ENCODE measurements around the gene TMEM145.
A peak's percentile ranks its signal among the peaks of the same experiment; 100 is the strongest.

TMEM145 gene

GRCh38 chr19:42322305-42322704 is 9.2 kb downstream of the TMEM145 start:
- TF ChIP-seq CTCF (IDR thresholded peaks at IDR 0.05; ENCODE audit: insufficient read depth, low read length, missing control alignments), result no peak
- H3K4me3 ChIP-seq (ENCODE audit: low read depth, low read length), result no peak overlapping the region
- DNase-seq (ENCODE audit: low read depth, low spot score), result no peak
- ChIA-PET CTCF (interaction anchor here (1.0 to 4.4 kb wide), 8 partner anchors 8 to 213 kb away, joined by 3 to 53 read pairs (median 4); no protein-coding TSS in a partner anchor), POLR2A (no interaction called here)

GRCh38 chr19:42323473-42323851 is 10.4 kb downstream of the TMEM145 start:
- no peak for TF ChIP-seq CTCF (IDR thresholded peaks at IDR 0.05; ENCODE audit: insufficient read depth, low read length, missing control alignments)
- POLR2A ChIA-PET, result no interaction called here
- H3K4me3 ChIP-seq (ENCODE audit: low read depth, low read length), result no peak overlapping the region

GRCh38 chr19:42323852-42324654 is 10.9 kb downstream of the TMEM145 start:
- H3K4me3 ChIP-seq (ENCODE audit: low read depth, low read length), result no peak overlapping the region

More at GRCh38 chr19:42323473-42323851, 10.4 kb downstream of the TMEM145 start:
- CTCF ChIA-PET, result interaction anchor here (0.8 to 4.4 kb wide), 8 partner anchors 10 to 215 kb away, joined by 3 to 53 read pairs (median 6); no protein-coding TSS in a partner anchor
- no peak for DNase-seq (ENCODE audit: low read depth, low spot score)

GRCh38 chr19:42324655-42325307 is 11.7 kb downstream of the TMEM145 start:
- TF ChIP-seq CTCF (IDR thresholded peaks at IDR 0.05; ENCODE audit: insufficient read depth, low read length, missing control alignments), result no peak
- POLR2A ChIA-PET, result no interaction called here
- DNase-seq (ENCODE audit: low read depth, low spot score), result no peak
- CTCF ChIA-PET, result interaction anchor here (1.0 to 4.4 kb wide), 2 partner anchors 11 to 79 kb away, joined by 3 to 53 read pairs; no protein-coding TSS in a partner anchor
- peak overlapping the region; percentile 8; the same call in 1 of the 2 replicates for H3K4me3 ChIP-seq (ENCODE audit: low read depth, low read length)

More at GRCh38 chr19:42323852-42324654, 10.9 kb downstream of the TMEM145 start:
- CTCF ChIA-PET, result interaction anchor here (0.8 to 4.4 kb wide), 7 partner anchors 10 to 215 kb away, joined by 3 to 53 read pairs (median 6); no protein-coding TSS in a partner anchor
- TF ChIP-seq CTCF (IDR thresholded peaks at IDR 0.05; ENCODE audit: insufficient read depth, low read length, missing control alignments), result peak; percentile 3
- no peak for DNase-seq (ENCODE audit: low read depth, low spot score)
- POLR2A ChIA-PET, result no interaction called here

- peak; percentile 83 for TF ChIP-seq CTCF (IDR thresholded peaks at IDR 0.05; ENCODE audit: insufficient read depth, low read length, missing control alignments)
- peak; percentile 91 for DNase-seq (ENCODE audit: low read depth, low spot score)
- H3K4me3 ChIP-seq (ENCODE audit: low read depth, low read length), result peak within 1 kb of the TSS; percentile 88
- CTCF ChIA-PET, result no interaction called here
- POLR2A ChIA-PET, result no interaction called here
Observed at GRCh38 chr19:42325308-42325895, 12.3 kb downstream of the TMEM145 start, which contains the start of gene MEGF8. MEGF8 (plus strand) TSS chr19:42325635; CDS start chr19:42326244, 609 bp downstream.
